NK-92 (cell line): ENCODE data around the gene STARD8.
"Not testable (repeated sequence)": the region's sequence is repeated elsewhere in the genome, so short reads cannot be mapped to it uniquely, and the experiment has no call there.

ENCODE experiments used
- DNase-seq: peaks from one replicate; lab custom pipeline; 2025; ENCODE audit not compliant: unreplicated experiment; lab: John Stamatoyannopoulos, UW

The STARD8 gene

DNA sequence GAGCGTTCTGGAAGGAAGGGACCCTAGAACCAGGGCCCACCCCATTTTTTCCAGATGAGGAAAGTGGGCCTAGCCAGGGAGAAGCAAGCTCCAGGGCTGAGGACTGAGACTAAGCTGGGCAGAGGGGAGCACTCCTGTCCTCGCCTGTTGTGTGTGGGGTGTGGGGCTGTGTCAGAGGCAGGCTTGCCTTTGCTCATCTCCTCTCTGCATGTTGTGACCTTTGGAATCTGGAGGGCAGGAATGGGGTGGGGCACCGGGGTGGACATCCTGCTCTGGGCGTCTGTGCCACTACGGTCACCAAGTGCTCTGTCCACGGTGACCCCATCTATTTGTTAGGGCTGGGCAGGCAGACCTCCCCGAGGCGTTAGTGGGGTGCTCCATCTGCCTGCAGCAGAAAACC is 41.5 kb downstream of the STARD8 start:
- not testable (repeated sequence) for DNase-seq

- DNase-seq, result no peak
These were observed 43.6 kb downstream of the STARD8 start for GRCh38 chrX:68690936-68691501.

DNA sequence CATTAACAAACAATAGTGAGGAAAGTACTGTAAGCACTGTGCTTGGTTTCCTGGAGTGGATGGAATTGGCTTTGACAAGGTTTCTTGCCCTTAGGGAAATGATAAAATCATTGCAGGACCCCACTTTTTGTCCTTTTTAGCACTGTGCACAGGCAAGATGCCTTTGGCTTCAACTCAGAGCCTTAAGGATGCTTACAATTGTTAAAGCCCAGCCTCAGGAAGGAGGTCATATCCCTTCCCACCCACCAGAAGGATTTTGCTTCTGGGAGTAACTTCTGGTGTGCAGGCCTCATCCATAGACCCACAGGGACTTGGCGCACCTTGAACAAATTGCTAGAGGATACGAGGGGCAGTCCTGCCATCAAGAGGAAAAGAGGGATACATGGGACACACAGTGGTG is 44.5 kb downstream of the STARD8 start:
- no peak for DNase-seq

GRCh38 chrX:68692651-68693050 is 45.2 kb downstream of the STARD8 start:
- DNase-seq, result no peak

- no peak for DNase-seq
These were observed 46.3 kb downstream of the STARD8 start for GRCh38 chrX:68693481-68694434.

GRCh38 chrX:68694435-68695205 is 47.2 kb downstream of the STARD8 start:
- DNase-seq, result no peak

DNA sequence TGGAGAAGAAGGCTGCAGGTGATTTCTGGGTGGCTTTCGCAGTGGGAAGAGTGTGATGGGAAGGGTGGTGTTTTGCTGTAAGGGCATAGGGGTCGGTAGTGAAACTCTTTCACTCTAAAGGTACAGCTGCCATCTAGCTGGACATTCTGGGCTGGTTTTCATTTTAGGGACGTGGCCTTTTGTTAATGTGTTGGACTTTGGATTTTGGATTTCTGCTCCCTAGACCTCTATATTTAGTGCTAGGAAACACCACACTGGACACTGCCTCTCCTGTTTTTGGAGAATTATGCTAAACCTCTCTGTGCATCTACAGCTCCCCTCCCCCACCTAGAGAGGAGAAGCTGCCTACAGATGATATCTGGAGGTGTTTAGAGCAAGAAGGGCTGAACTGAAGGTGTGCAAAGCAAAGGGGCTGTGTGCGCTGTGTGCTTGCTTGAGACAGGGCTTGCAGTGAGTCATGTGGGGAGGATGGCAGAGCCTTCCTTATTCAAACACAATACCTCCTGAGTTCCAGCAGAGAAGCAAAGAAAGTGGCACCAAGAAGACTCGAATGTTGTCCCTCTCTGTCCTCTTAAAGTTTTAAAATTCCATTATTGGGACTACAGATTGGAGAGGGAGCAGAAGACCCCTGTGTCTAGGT is 47.9 kb downstream of the STARD8 start:
- DNase-seq, result no peak

- DNase-seq, result no peak
These were observed 49.0 kb downstream of the STARD8 start for GRCh38 chrX:68696267-68696990.

DNA sequence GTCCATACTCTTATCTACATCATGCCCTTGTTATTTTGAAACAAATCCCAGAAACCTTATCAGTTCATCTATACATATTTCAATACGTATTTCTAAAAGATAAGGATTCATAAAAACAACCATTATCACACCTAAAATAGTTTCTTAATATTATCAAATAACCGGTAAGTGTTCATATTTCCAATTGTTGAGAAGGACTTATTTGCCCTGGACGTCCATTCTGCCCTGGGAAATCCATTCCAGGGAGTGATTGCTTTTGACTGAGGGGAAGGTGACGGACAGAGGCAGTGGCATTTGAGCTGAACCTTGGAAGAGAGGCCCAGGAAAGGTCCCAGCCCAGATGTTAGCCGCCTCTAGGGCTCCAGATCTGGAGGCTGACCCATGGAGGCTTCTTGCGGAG is 49.6 kb downstream of the STARD8 start:
- DNase-seq, result no peak

DNA sequence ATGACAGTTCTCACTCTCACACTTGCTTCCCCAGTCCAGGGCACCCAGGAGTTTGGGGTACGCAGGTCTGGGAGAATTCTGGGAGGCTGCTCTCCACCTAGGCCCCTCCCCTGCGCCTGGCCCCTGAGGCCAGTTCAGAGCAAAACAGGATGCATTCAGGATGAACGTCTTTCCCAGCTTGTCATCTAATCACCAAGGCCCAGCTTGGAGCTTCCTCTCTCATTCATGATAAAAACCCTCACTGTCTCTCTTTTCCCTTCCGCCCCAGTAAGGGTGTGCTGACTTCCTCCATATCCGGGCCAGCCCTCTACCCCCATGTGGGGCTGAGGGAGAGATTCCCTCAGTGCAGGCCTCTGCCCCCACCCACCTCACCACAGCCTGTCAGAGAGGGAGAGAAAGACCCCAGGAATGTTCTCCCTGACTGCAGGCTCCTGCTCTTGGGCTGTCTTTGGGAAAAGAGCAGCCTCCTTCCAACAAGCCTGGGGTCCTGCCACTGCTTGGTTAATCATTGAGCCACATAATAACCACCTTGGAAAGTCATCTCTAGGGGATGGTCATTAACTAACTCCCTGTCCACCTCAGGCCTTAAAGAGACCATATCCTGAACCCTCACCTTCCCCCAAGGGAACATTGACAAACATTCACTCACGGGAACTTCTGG is 50.1 kb downstream of the STARD8 start:
- no peak for DNase-seq

DNA sequence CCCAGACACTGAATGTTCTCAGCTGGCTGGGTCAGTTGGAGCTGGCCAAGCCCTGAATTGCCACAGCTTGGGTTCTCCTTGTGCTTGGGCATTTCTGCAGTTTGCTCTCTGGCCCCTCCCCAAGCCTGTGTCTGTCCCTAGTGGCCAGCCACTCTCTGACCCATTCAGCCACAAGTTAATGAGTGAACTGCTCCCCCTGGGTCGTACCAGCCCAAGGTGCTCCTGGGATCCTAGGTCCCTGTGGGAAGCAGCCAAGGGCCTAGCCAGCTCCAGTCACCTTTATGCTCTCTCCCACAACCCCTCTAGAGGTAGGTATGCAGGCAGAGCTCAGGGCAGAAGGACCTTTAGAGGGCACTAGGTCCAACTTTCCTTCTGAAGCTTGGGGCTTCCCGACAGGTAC is 51.5 kb downstream of the STARD8 start:
- no peak for DNase-seq

DNA sequence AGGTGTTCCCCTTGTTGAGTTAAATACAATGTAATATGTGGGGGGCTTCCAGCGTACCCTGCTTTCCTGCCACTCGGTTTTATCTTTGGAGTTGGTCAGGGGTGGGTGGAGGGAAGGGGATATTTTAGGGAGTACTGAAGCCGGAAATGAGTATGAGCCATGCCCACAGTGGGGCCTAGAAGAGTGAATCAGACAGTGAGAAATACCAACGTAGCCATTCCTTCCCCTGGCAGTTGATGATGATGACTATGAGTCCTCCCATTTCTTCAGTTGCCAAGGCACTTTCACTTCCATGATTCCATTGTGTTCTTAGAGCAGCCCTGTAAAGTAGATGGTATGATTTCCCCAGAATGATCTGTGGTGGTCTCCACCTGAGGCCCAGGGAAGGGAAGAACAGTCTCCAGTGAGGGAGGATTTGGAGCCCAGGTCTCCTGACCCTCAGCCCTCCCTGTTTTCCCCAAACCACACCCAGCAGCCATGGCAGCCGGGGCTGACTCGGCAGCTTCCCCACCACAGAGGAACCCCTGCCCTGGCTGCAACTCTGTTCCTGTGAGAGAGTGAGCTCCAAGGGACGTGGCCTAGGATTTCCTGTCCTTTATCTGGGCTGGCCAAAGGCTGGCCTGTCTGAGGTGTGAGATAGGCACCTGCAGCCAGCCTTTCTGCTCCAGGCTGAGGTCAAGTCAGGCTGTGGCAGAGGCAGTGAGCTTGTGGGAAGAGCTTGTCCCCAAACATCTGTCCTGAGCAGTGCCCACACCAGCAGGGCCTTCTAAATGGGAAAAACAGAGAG is 52.7 kb downstream of the STARD8 start:
- DNase-seq, result no peak

- DNase-seq, result no peak
These were observed 55.9 kb downstream of the STARD8 start for GRCh38 chrX:68703369-68703768.

GRCh38 chrX:68703846-68704245 is 56.4 kb downstream of the STARD8 start:
- no peak for DNase-seq

DNA sequence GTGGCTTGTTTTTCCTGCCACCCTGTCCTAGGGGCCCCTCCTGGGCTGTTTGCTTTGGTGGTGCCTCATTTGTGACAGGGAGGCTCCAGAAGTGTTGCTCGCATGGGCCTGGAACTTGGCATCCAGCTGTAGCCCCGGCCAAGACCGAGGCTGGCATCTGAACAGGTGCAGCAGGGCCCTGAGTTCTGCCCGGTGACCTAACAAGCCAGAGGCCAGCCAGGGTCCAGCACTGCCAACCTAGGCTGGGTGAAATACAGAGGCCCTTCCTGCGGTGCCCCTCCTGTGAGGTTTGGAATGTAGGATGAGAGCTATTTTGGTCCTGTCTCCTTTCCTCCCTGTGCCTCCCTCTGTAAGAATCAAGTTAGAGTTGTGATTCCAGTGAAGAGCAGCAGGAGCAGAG is 58.5 kb downstream of the STARD8 start:
- no peak for DNase-seq

GRCh38 chrX:68708503-68709290 is 61.2 kb downstream of the STARD8 start:
- no peak for DNase-seq

GRCh38 chrX:68710870-68711576 is 63.6 kb downstream of the STARD8 start:
- DNase-seq, result no peak

- no peak for DNase-seq
These were observed 64.4 kb downstream of the STARD8 start for GRCh38 chrX:68711845-68712244.
